ENCODE data around the gene INPP1. TPM values are rescaled to one million over a fixed set of nuclear protein-coding genes. Genes with fewer than 3 reads are reported as not detected.

The INPP1 gene
- total RNA-seq, 1 donor from 2014 or later, result 11.3 TPM

DNA sequence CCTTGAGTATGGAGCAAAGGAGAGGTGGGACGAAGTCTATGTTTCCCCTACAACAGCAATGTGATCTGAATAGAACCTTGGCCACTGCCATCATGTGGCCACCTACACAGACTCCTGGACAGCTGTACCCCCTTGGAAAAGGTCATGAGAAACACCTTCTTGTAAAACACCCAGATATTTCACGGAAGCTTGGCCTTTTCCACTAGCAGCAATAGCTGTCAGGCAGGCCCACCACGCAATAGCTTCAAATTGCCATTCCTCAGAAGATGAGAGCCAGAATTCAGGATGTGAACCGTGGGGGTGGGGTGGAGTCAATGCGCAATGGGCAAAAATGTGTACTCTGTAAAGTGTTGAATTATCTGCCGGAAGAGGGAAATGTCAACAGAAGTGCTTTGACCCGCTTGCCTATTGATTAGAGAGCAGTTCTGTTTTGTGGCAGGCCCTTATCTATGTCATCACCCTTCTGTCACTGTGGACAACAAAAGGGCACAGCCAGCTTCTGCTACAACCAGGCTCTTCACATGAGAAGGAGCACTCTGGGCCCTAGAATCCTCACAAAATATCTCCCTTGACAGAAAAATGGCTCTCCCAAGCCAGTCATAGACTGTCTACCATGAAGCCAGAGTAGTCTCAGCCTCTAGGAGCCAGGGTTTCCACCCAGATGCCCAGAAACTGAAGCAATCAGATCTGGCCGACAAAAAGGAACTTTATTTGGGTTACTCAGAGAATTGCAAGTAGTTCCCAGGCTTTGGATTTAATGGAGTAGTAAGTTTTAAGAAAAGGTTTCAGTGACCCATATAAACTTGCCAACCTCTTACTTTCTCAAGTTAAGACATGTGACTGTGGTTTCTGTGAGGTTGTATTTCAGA lies 9.5 kb downstream of the INPP1 start:
- Histone ChIP-seq H3K36me3 (ENCODE audit: insufficient read depth, low read length) (no peaks in the 10 kb centered on the region), H3K79me2 (ENCODE audit: insufficient read depth, low read length) (no peaks in the 10 kb centered on the region), H3K4me1 (ENCODE audit: insufficient read depth, low read length) (no peaks in the 10 kb centered on the region), H3K9me3 (ENCODE audit: insufficient read depth, low read depth, low read length) (no peaks in the 10 kb centered on the region), H3K9ac (ENCODE audit: low read length) (no peak overlapping the region), H3K4me3 (ENCODE audit: insufficient read depth, low read depth, low read length) (no peak overlapping the region), H3K4me2 (ENCODE audit: low read length) (no peak overlapping the region), H2AFZ (ENCODE audit: low read depth, low read length) (no peak overlapping the region), H3K27ac (ENCODE audit: low read depth, low read length) (no peak overlapping the region), H4K20me1 (ENCODE audit: insufficient read depth, low read length) (no peaks in the 10 kb centered on the region), H3K27me3 (ENCODE audit: insufficient read depth, low read length) (no peaks in the 10 kb centered on the region)
- FAIRE-seq (no peak), DNase-seq (ENCODE audit: low read depth) (peak; percentile 55)
- TF ChIP-seq EZH2 (IDR thresholded peaks at IDR 0.05; ENCODE audit: insufficient read depth, low read length), result no peak
- TF ChIP-seq, protein P1, sequence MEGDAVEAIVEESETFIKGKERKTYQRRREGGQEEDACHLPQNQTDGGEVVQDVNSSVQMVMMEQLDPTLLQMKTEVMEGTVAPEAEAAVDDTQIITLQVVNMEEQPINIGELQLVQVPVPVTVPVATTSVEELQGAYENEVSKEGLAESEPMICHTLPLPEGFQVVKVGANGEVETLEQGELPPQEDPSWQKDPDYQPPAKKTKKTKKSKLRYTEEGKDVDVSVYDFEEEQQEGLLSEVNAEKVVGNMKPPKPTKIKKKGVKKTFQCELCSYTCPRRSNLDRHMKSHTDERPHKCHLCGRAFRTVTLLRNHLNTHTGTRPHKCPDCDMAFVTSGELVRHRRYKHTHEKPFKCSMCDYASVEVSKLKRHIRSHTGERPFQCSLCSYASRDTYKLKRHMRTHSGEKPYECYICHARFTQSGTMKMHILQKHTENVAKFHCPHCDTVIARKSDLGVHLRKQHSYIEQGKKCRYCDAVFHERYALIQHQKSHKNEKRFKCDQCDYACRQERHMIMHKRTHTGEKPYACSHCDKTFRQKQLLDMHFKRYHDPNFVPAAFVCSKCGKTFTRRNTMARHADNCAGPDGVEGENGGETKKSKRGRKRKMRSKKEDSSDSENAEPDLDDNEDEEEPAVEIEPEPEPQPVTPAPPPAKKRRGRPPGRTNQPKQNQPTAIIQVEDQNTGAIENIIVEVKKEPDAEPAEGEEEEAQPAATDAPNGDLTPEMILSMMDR (IDR thresholded peaks at IDR 0.05; ENCODE audit: insufficient read depth, low read depth, low read length), result no peak
- no peaks in the 10 kb centered on the region for H3K36me3 Mint-ChIP-seq (ENCODE audit: low read depth, unreplicated experiment)
- no peaks in the 10 kb centered on the region for H3K9me3 Mint-ChIP-seq (ENCODE audit: unreplicated experiment)
- no peaks in the 10 kb centered on the region for H3K27me3 Mint-ChIP-seq (ENCODE audit: low read depth, unreplicated experiment)
- no peaks in the 10 kb centered on the region for H3K4me1 Mint-ChIP-seq (ENCODE audit: low read depth, unreplicated experiment)
- no peak overlapping the region for H3K4me3 Mint-ChIP-seq (ENCODE audit: unreplicated experiment)
- no peak overlapping the region for H3K27ac Mint-ChIP-seq (ENCODE audit: unreplicated experiment)

DNA sequence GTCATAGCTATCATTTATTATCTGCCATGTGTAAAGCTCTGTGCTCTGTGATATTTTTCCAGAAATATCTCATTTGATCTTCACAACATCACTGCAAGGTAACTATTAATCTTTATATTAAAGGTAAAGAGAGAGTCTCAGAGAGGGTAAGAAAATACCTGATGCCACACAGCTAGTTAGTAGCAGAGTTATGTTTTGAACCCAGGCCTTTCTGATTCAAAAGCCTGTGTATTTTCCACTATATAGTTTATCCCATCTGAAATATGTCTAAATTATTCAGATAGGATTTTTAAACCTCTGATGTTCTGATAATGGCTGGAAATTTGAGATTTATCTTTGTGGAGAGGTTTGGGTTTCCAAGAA lies 10.1 kb downstream of the INPP1 start:
- H3K27me3 Mint-ChIP-seq (ENCODE audit: low read depth, unreplicated experiment), result no peaks in the 10 kb centered on the region
- H3K36me3 ChIP-seq (ENCODE audit: insufficient read depth, low read length), result no peaks in the 10 kb centered on the region
- no peak overlapping the region for H3K9ac ChIP-seq (ENCODE audit: low read length)
- H3K27ac Mint-ChIP-seq (ENCODE audit: unreplicated experiment), result no peak overlapping the region
- no peaks in the 10 kb centered on the region for H3K9me3 ChIP-seq (ENCODE audit: insufficient read depth, low read depth, low read length)
- H3K27me3 ChIP-seq (ENCODE audit: insufficient read depth, low read length), result no peaks in the 10 kb centered on the region
- H4K20me1 ChIP-seq (ENCODE audit: insufficient read depth, low read length), result no peaks in the 10 kb centered on the region
- no peaks in the 10 kb centered on the region for H3K4me1 Mint-ChIP-seq (ENCODE audit: low read depth, unreplicated experiment)
- TF ChIP-seq, protein P1 (IDR thresholded peaks at IDR 0.05; ENCODE audit: insufficient read depth, low read depth, low read length), result no peak
- TF ChIP-seq EZH2 (IDR thresholded peaks at IDR 0.05; ENCODE audit: insufficient read depth, low read length), result no peak
- H3K4me3 ChIP-seq (ENCODE audit: insufficient read depth, low read depth, low read length), result no peak overlapping the region
- no peak overlapping the region for H2AFZ ChIP-seq (ENCODE audit: low read depth, low read length)
- H3K27ac ChIP-seq (ENCODE audit: low read depth, low read length), result no peak overlapping the region
- no peak for DNase-seq (ENCODE audit: low read depth)
- no peaks in the 10 kb centered on the region for H3K36me3 Mint-ChIP-seq (ENCODE audit: low read depth, unreplicated experiment)
- no peak overlapping the region for H3K4me2 ChIP-seq (ENCODE audit: low read length)
- no peaks in the 10 kb centered on the region for H3K9me3 Mint-ChIP-seq (ENCODE audit: unreplicated experiment)
- no peak for FAIRE-seq
- H3K4me3 Mint-ChIP-seq (ENCODE audit: unreplicated experiment), result no peak overlapping the region
- no peaks in the 10 kb centered on the region for H3K4me1 ChIP-seq (ENCODE audit: insufficient read depth, low read length)
- no peaks in the 10 kb centered on the region for H3K79me2 ChIP-seq (ENCODE audit: insufficient read depth, low read length)
